HG02763 (cell line): Measurements from ENCODE around the gene SLC13A5.
"Not testable (repeated sequence)": the region's sequence is repeated elsewhere in the genome, so short reads cannot be mapped to it uniquely, and the experiment has no call there.

Experiments
- ATAC-seq: cut with Tn5 transposase; IDR thresholded peaks from one replicate; pipeline ENCODE4 v1.9.1; 2021; ENCODE audit warnings: mild to moderate bottlenecking, moderate library complexity; ENCODE audit not compliant: unreplicated experiment

The SLC13A5 gene

GRCh38 chr17:6666557-6666956 lies 46.6 kb downstream of the SLC13A5 start:
- ATAC-seq: no peak

DNA sequence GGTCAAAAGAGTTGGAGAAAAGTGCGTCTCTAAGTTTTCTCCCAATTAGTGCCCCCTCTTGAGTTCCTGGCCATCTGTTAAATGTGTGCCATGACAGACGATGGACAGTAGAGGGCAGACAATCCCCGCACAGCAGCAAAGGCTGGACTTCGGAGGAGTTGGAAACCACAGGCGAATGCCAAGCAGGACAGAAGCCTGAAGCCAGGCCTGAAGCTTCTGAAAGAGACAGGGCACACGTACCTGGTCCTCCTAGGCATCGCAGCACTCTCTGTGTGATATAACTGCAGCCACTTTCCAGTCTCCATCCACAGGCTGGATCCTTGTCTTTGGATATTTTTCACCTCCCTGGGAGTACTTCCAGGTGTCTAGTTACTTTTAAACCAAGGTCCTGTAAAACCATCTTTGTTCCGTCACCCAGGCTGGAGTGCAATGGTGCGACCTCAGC lies 47.1 kb downstream of the SLC13A5 start:
- no peak for ATAC-seq

DNA sequence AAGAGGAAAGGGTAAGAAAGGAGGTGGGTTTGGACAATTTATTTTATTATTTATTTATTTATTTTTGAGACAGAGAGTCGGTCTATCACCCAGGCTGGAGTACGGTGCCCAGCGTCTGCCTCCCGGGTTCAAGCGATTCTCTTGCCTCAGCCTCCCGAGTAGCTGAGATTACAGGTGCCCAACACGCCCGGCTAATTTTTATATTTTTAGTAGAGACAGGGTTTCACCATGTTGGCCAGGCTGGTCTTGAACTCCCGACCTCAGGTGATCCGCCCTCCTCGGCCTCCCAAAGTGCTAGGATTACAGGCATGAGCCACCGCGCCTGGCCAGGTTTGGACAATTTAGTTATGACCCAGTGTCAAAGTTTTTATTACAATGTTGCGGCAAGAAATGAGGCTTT lies 50.0 kb downstream of the SLC13A5 start:
- not testable (repeated sequence) for ATAC-seq

- no peak for ATAC-seq
These were observed 51.7 kb downstream of the SLC13A5 start for GRCh38 chr17:6661464-6661848.

GRCh38 chr17:6660805-6661463 lies 52.2 kb downstream of the SLC13A5 start:
- peak; percentile 65 for ATAC-seq

GRCh38 chr17:6660101-6660500 lies 53.1 kb downstream of the SLC13A5 start:
- no peak for ATAC-seq

DNA sequence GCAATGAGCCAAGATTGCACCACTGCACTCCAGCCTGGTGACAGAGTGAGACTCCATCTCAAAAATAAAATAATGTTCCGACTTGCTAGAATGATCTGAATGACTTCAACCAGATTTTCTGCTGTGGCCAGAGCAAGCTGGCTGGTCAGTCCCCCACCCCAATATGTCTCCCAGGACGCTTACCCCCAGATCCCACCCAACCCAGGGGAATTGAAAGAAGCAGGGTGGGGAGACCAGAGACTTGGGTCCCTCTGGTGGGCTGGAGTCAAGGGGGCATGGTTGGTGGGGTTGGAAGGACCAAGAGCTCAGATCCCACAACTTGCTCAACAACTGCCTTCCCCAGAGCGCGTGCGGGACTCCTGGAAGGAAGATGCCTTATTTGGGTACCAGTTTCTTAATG lies 54.8 kb downstream of the SLC13A5 start:
- not testable (repeated sequence) for ATAC-seq

DNA sequence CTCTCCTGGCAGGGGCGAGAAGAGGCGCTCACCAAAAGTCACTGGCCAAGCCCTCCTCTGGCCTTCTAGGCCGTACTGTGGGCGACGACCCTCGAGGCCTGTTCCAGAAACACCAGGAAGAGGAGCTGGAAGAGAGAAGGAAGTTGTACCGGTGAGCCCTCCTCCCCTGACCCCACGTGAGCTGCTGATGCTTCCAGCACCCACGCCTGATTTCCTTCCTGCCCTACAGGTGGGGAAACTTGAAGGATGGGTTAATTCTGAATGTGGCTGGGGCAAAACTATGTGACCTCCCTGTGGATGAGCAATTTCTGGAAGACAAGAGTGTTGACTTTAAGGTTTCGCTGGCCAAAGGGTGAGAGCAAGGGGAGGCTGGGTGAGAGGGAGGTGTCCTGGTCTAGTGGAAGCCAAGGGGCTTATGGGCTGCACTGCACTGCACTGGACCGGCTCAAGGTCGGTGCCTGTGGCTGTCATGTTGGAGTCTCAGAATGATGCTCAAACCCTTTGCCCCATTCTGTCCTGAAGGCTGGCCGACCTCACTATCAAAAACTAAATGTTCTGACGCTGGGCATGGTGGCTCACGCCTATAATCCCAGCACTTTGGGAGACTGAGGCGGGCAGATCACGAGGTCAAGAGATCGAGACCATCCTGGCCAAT lies 55.4 kb downstream of the SLC13A5 start:
- no peak for ATAC-seq

DNA sequence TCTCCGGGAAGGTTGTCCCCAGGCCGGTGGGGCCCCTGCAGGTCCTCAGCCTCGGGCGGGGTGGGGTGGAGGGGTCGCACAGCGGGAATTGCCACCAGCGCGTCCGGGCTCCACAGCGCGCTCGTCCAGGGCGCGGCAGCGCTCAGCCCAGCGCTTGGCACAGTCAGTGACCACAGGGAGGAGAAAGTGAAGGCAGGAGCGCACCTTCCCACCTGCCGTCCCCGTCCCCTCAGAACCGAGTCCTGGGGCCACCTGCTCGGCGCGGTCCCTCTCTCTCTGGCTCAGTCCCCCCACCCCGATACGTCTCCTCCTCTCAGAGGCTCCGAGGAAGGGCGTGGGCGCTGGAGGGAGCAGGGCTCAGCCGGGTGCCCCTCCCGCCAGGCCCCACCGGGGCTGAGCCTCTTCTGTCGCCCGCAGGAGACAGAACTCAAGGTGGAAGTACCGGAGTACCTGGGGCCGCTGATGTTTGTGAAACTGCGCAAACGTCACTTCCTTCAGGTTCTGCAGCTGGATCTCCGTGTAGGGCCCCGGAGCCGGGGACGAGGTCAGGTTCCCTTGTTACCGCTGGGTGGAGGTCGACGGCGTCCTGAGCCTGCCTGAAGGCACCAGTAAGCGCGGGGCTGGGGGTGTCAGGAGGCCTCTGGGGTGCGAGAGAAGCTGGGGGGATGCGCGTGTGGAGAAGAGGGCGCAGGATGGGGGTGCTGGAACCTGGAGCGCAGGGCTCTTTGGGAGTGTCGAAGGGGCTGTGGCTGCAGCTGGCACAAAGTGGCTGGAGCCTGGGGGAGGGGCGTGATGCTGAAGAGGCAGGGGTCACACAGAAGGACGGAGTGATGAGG lies 56.2 kb downstream of the SLC13A5 start:
- not testable (repeated sequence) for ATAC-seq

GRCh38 chr17:6655732-6656361 lies 57.3 kb downstream of the SLC13A5 start:
- not testable (repeated sequence) for ATAC-seq

DNA sequence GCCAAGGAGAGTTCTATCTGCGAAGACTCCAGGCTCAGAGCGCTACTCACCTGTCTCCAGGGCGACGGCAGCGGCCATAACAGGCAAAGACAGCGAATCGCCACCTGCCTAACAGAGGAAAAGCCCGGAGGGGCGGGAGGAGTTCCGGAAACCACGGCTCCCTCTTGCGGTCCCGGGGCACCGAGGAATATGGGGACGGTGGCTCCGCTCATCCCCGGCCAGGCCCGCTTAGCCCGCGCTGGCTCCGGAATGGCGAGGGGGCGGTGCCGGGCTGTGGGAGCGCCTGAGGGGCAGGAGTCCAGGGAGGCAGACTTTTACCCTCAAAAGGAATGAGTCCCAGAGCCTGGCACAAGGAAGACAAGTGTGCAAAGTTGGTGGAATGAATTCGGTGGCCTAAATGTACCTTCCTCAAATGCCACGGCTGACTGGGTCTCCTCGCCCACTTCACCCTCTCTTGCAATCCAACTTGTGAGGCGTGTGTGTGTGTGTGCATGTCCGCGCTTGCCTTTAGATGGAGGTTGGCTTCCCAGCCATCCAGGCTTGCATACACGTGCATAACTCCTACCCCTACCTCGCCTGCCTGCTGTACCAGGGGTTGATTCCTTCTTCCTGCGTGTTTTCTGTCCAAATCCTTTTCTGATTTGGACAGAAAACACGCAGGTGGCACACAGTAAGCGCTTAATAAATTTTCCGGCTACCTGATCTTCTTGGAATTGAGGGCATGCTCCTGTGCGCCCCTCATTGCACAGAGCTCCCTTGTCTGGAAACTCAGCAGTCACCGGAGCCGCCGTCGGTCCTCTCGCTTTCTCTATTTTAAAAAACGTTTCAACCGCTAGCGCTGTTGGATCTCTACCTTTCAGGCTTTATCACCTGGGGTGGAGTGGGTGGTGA lies 58.1 kb downstream of the SLC13A5 start:
- no peak for ATAC-seq

GRCh38 chr17:6651919-6652452 lies 61.2 kb downstream of the SLC13A5 start:
- ATAC-seq: peak; percentile 13

DNA sequence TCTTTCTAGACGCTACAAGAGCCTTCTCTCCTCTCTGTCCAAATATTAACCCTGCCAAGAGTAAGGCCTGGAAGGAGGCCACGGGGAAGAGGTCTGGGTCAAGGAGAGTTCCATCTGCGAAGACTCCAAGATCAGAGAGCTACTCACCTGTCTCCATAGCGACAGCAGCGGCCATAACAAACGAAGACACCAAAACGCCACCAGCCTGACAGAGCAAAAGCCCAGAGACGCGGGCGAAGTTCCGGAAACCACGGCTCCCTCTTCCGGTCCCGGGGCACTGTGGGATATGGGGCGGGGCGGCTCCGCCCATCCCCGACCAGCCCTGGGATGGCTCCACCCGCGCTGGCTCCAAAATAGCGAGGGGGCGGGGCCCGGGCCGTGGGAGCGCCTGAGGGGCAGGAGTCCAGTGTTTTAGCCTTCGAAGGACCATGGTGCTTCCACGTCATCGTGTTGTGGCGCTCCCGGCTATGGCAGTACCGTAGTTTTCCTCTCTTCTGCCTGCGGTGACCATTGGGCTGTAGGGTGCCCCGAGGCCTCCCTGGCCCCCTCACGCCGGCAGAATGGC lies 61.7 kb downstream of the SLC13A5 start, which contains the start of the genes C17orf100 and MED31:
Gene C17orf100, plus strand, starts transcription at position 409 of the 565 bp plus-strand sequence. Its CDS starts 152 bp downstream, at position 561.
Gene MED31, minus strand, starts transcription at position 252 of the 565 bp plus-strand sequence. Its CDS starts 77 bp downstream, at position 175.
- peak; percentile 93 for ATAC-seq

DNA sequence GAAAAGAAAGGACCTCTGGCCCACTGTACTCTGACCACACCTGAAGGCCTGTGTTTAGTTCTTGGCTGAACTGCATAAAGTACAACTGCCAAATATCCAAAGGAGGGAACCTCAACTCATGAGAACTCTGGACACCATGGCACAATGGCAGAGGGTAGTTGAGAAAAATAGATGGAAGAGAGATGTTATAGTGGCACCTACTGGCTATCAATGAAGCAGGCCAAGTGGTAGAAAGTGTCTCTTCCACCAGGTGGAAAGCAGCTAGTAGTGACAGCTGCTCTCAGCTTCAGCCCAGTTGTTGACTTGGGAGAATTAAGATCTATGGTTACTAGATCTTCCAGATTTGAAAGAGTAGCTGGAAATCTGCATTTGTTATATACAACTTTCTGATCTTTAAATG lies 65.0 kb downstream of the SLC13A5 start:
- no peak for ATAC-seq

- no peak for ATAC-seq
These were observed 69.6 kb downstream of the SLC13A5 start for GRCh38 chr17:6643451-6644125.

- ATAC-seq: no peak
These were observed 70.6 kb downstream of the SLC13A5 start for GRCh38 chr17:6642592-6642991.

DNA sequence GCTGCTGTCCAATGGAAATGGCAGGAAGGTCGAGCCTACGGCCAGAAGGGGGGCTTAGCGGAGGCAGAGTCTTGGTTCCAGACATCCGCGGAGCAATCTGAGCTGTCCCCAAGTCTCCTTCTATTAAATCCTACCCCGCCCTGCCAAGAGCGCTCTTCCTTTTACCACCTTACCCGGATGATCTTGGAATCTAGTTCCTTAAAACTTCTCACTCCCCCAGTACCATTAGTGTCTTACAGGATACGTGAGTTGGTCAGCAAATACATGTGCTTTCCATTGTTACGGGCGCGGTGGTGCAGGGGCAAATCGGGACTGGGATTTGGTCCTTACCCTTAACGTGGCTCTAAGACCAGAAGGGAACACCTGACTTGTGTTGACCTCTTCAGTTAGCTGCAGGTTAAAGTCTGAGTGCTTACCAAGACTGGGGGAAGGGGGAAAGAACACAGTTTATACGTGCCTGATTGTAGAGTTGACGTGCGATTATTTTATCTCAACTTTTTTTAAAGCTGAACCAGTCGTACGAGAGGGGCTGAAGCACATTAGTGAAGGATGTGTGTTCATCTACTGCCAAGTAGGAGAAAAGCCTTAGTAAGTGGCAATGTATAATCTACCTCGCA lies 71.8 kb downstream of the SLC13A5 start:
- ATAC-seq: peak; percentile 13

- peak; percentile 94 for ATAC-seq
These were observed 72.5 kb downstream of the SLC13A5 start, which contains the start of the genes KIAA0753 and TXNDC17 for GRCh38 chr17:6640536-6641246. KIAA0753 (minus strand) TSS chr17:6640711; CDS start chr17:6635103, 5,608 bp downstream. TXNDC17 (plus strand) TSS chr17:6641060; CDS start chr17:6641083, 23 bp downstream.
